KOPT-K1 (cell line): ENCODE data around the gene KRTAP1-3.

Experiments
- H3K27ac ChIP-seq: fragments of 200-600 bp; sonication (generic); 2 replicates; pipeline ENCODE4 v1.5.1; 2016; ENCODE audit warnings: antibody characterized with exemption, mild to moderate bottlenecking, low read depth, low read length; ENCODE audit not compliant: poor library complexity, severe bottlenecking
- H3K36me3 ChIP-seq: fragments of 200-600 bp; sonication (generic); 2 replicates; pipeline ENCODE4 v1.5.1; 2017; ENCODE audit warnings: antibody characterized with exemption, mild to moderate bottlenecking, low read length, moderate library complexity; ENCODE audit not compliant: insufficient read depth
- H3K9me3 ChIP-seq: fragments of 200-600 bp; sonication (generic); 2 replicates; pipeline ENCODE4 v1.5.1; 2017; ENCODE audit warnings: antibody characterized with exemption, low read length, mild to moderate bottlenecking; ENCODE audit not compliant: insufficient read depth, poor library complexity, severe bottlenecking

The KRTAP1-3 gene

DNA sequence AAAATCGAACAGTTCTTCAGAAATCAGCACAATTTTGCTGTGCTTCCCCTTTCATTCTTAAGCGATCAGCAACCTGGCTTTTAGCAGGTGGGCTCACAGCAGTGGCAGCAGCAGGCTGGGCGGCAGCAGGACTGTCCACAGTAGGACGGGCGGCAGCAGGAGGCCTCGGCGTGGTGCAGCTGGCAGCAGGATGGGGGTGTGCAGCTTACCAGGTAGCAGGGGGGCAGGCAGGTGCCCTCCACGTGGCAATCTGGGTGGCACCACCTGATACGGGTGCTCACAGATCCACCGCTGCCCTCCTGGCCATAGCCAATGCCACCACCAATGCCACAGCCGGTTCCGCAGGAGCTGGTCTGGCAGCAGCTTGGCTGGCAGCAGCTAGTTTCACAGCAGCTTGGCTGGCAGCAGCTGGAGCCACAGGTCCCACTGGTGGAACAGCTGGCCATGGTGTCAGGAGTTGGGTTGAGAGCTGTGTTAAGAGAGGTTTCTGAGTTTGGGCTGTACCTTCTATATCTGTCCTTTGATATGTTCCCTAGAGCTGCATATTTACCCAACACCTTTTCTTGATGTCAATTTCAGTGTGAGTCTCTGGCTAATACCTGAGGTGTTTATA, 4.9 kb downstream of the KRTAP1-3 start, which contains the start of gene KRTAP1-4:
KRTAP1-4 (minus strand) TSS at position 563 of the 613 bp plus-strand sequence; CDS start at position 446, 117 bp downstream.
- H3K9me3 ChIP-seq = no peaks in the 10 kb centered on the region
- no peak within 1 kb of the TSS for H3K27ac ChIP-seq
- no peaks in the 10 kb centered on the region for H3K36me3 ChIP-seq

DNA sequence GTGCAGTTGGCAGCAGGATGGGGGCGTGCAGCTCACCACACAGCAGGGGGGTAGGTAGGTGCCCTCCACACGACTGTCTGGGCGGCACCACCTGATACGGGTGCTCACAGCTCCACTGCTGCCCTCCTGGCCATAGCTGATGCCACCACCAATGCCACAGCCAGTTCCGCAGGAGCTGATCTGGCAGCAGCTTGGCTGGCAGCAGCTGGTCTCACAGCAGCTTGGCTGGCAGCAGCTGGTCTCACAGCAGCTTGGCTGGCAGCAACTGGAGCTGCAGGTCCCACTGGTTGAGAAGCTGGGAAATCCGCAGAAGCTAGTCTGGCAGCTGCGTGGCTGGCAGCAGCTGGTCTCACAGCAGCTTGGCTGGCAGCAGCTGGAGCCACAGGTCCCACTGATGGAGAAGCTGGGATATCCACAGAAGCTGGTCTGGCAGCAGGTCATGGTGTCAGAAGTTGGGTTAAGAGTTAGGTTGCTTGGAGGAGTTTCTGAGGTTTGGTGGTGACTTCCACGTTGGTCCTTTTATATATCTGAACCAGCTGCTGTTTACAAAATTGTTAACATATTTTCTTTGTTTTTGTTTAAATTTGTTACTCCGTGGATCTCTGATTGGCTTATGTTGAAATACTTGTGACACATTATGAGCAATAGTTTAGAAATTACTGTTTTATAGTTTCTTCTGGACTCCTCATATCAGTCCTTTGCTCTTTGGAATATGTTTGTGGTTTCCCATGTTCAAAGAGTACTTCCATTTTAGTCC, 7.8 kb downstream of the KRTAP1-3 start, which contains the start of gene KRTAP1-5:
KRTAP1-5 (minus strand) TSS at position 494 of the 757 bp plus-strand sequence; CDS start at position 441, 53 bp downstream.
- no peak within 1 kb of the TSS for H3K27ac ChIP-seq
- no peaks in the 10 kb centered on the region for H3K36me3 ChIP-seq

DNA sequence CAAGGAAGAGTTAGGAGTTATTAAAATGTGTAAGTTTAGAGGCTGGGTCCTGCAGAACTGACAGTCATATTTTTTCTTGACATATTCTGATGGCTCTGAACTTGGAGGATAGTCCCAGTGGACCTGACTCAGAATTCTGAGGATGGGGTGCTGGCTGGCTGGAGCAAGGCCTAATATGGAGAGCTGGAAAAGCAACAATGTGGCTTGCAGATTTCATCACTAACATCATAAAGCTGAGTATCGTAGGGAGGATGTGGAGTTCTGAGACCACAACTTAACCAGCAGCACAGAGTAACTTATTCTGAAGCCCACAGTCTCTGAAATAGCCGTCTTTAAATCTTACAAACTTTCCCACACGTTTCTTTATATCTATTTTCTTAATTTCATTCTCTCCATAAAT, 10.0 kb downstream of the KRTAP1-3 start:
- Histone ChIP-seq H3K36me3 (no peaks in the 10 kb centered on the region), H3K9me3 (no peaks in the 10 kb centered on the region)

More for the DNA sequence above, 7.8 kb downstream of the KRTAP1-3 start, which contains the start of gene KRTAP1-5:
- no peaks in the 10 kb centered on the region for H3K9me3 ChIP-seq

DNA sequence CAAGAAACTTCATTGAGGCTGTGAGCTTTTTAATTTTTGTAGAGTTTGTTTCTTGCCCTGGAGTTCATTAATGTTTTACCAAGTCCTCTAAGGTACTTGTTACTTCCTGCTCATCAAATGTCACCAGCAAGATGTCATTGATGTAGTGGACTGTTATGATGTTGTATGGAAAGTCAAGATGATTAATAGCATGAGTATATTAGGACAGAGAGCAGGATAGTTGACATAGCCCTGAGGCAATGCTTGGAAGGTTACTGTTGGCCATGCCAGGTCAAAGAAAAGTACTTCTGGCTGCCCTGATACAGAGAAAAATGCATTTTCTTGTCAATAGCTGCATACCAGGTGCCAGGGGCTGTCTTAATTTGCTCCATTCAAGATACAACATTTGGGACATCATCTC, 14.3 kb downstream of the KRTAP1-3 start:
- H3K27ac ChIP-seq = no peak overlapping the region
- H3K36me3 ChIP-seq = no peaks in the 10 kb centered on the region
- H3K9me3 ChIP-seq = no peaks in the 10 kb centered on the region

More for the DNA sequence above, 10.0 kb downstream of the KRTAP1-3 start:
- no peak overlapping the region for H3K27ac ChIP-seq

DNA sequence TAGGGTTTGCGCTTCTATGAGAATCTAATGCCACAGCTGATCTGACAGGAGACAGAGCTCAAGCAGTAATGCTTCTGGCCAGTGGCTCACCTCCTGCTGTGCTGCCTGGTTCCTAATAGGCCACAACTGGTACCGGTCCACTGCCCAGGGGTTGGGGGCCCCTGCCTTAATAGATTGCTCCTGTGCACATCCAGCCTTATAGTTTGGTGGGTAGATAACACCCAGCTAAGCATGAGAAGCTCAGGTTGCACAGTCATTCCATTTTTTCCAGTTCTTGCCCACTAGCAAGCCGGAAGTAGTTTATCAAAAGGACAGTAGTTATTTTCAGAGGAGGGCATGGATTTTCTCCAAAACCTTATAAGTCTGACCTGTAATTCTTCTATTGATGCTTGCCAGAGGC, 15.3 kb downstream of the KRTAP1-3 start:
- Histone ChIP-seq H3K36me3 (no peaks in the 10 kb centered on the region), H3K27ac (no peak overlapping the region), H3K9me3 (no peaks in the 10 kb centered on the region)

DNA sequence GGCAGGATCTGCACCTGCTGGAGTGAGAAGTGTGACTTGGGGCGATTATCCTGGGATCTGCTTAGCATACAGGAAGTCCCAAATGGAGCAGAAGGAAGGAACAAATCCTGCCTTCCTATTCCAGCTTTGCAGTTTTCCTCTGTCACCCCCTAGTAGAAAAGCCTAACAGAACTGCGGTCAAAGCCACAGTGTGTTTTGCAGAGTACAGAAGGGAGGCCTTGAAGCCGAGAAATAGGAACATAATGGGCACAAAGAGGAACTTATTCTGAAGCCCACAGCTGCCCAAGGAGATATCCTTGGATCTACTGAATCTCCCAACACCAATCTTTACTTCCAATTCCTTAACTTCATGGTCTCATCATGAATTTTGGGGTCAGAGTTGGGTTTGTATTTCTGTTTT, 16.1 kb downstream of the KRTAP1-3 start:
- H3K9me3 ChIP-seq = no peaks in the 10 kb centered on the region

DNA sequence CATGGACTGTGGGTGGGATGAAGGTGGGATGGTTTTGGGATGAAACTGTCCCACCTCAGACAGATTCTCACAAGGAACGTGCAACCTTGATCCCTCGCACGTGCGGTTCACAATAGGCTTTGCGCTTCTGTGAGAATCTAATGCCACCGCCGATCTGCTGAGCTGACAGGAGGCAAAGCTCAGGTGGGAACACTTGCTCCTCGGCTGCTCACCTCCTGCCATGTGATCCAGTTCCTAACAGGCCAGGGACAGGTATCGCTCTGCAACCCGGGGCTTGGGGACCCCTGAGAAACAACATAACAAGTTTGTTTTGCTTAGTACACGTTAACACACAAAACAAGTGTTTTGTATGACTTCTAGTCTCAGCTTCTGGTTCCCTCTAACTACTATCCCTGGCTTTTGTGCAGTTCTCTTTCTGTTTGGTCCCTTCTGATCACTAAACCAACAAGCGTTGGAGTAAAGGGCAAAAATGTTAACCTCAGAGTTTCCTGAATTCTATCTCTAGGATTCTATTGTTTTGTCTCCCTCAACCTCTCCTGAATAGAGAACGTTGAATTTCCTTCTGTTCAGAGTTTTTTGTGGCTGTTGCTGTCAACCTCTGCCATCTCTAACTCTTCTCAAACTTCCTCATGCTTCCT, 18.0 kb downstream of the KRTAP1-3 start:
- Histone ChIP-seq H3K9me3 (no peaks in the 10 kb centered on the region), H3K27ac (no peak overlapping the region), H3K36me3 (no peaks in the 10 kb centered on the region)

More for the DNA sequence above, 16.1 kb downstream of the KRTAP1-3 start:
- H3K36me3 ChIP-seq = no peaks in the 10 kb centered on the region
- H3K27ac ChIP-seq = no peak overlapping the region

DNA sequence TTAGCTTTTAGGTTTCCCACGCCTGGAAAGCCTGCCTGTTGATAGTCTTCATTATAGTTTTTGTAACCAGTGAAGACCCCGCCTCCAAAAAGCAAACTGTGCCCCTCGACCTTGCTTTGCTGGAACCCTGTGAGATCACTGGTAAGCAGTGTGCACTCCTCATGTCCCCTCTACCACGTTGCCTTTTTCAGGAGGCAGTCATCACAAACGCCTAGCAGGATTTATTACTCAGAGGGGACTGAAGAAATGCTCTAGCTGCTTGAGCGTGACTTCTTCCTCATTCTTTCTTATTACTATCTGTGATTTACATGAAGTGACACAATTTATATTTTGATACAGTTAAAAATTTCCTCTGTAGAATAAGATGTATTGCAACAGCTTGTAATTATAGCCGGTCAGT, 19.2 kb downstream of the KRTAP1-3 start:
- Histone ChIP-seq H3K36me3 (no peaks in the 10 kb centered on the region), H3K9me3 (no peaks in the 10 kb centered on the region), H3K27ac (no peak overlapping the region)

- no peak overlapping the region for H3K27ac ChIP-seq
- no peaks in the 10 kb centered on the region for H3K9me3 ChIP-seq
- H3K36me3 ChIP-seq = no peaks in the 10 kb centered on the region
Observed at GRCh38 chr17:41013606-41014005, 21.1 kb downstream of the KRTAP1-3 start.

DNA sequence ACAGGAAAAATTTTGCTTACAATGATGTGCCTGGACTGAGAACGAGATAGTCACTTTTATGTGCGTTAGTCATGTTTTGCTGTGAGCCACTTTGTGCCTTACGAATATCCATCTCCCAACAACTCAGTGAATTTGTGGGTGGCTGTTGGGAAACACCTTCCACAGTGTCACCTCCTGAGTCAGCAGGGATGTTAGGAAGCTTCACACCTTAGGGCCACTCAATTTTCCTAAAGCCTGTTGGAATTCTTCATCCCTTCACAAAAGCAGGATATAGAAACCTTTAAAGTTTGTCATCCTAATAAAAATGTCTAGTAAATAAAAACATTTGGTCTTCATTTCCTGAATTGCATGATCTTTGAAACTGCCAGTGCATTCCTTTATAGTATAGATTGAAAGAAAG, 21.5 kb downstream of the KRTAP1-3 start:
- Histone ChIP-seq H3K36me3 (no peaks in the 10 kb centered on the region), H3K27ac (no peak overlapping the region), H3K9me3 (no peaks in the 10 kb centered on the region)

- no peak overlapping the region for H3K27ac ChIP-seq
- H3K9me3 ChIP-seq = no peaks in the 10 kb centered on the region
Observed at GRCh38 chr17:41012326-41013120, 22.2 kb downstream of the KRTAP1-3 start.

DNA sequence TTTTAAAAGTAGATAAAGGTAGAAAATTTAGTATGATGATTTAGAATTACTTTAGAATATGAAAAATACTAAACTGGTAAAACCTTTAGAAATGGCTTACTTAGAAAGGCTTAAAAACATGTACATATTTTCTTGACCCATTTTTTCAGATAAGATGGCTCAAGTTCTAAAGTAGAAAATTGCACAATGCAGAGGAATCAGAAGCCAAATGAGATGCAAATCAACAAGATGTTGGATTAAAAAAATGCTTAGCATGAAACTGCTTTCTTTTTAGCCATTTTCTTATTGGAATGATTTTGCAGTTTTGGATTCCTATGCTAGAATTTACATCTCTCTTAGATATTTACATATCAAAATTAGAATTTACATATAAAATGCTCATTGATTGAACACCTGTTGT, 24.2 kb downstream of the KRTAP1-3 start:
- Histone ChIP-seq H3K27ac (no peak overlapping the region), H3K9me3 (no peaks in the 10 kb centered on the region), H3K36me3 (no peaks in the 10 kb centered on the region)

More at GRCh38 chr17:41012326-41013120, 22.2 kb downstream of the KRTAP1-3 start:
- no peaks in the 10 kb centered on the region for H3K36me3 ChIP-seq

DNA sequence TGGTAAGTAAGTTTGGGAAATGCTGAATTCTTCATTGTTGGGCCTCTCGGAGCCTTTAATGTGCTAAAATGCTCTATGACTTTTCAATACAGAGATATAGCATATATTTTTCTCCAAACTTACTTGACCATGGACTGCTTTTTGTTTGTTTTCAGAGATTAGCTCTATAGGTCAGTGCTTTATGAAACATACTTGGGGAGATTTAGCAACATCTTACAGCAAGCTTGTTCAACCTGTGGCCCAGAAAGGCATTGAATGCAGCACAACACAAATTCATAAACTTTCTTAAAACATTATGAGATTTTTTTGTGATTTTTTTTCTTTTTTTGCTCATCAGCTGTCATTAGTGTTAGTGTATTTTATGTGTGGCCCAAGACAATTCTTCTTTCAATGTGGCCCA, 24.7 kb downstream of the KRTAP1-3 start:
- H3K9me3 ChIP-seq = no peaks in the 10 kb centered on the region
- H3K27ac ChIP-seq = no peak overlapping the region
- no peaks in the 10 kb centered on the region for H3K36me3 ChIP-seq

DNA sequence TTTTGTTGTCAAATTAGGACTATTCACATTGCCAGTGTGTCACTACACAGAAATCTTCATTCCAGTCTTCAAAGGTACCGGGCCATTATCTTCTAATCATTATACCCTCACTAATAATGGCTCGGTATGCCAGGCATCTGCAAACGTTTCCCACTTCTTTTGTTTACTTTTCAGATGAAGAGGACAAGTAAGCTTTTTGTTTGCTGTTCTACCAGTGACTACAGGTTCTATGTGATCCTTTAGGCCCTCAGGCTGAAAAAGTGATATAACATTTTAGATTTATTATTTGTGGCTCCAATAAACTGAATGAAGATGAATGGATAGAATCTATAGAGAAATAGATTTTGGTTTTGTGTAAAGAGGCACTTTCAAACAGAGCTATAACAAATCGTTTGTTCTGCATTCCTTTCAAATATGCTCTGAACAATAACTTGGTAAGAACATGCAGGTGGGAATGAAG, 25.3 kb downstream of the KRTAP1-3 start:
- Histone ChIP-seq H3K36me3 (no peaks in the 10 kb centered on the region), H3K9me3 (no peaks in the 10 kb centered on the region), H3K27ac (no peak overlapping the region)
